ENCODE data around the gene SLC25A25. TPM values are rescaled to one million over a fixed set of nuclear protein-coding genes. Genes with fewer than 3 reads are reported as not detected.
A peak's percentile ranks its signal among the peaks of the same experiment; 100 is the strongest.

The SLC25A25 gene
- total RNA-seq, 1 donor from 2014 or later, result 16.8 TPM

DNA sequence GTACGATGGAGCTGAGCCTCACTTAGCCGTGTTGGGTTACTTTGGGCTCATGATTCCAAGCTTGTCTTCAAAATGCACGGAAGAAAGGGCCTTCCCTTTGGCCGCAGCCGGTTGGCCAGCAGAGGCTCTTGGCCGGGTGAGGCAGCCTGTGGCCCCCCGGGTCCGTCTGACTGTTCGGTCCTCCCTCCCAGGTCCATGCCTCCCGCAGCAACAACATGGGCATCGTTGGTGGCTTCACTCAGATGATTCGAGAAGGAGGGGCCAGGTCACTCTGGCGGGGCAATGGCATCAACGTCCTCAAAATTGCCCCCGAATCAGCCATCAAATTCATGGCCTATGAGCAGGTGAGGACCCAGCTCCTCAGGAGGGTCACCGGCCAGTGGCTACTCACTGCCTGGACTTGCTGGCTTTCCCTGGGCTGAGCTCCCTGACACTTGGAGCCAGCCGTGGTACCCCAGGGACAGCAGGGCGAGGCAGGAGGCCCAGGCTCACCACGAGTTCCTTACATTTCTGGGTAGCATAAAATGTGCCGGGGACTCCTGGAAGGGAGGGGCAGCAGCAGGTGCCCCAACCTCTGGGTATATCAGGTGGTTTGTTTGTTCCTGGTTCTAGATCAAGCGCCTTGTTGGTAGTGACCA, 37.6 kb downstream of the SLC25A25 start:
- no peak for DNase-seq (ENCODE audit: low read depth, low spot score)
- TF ChIP-seq, protein P1, sequence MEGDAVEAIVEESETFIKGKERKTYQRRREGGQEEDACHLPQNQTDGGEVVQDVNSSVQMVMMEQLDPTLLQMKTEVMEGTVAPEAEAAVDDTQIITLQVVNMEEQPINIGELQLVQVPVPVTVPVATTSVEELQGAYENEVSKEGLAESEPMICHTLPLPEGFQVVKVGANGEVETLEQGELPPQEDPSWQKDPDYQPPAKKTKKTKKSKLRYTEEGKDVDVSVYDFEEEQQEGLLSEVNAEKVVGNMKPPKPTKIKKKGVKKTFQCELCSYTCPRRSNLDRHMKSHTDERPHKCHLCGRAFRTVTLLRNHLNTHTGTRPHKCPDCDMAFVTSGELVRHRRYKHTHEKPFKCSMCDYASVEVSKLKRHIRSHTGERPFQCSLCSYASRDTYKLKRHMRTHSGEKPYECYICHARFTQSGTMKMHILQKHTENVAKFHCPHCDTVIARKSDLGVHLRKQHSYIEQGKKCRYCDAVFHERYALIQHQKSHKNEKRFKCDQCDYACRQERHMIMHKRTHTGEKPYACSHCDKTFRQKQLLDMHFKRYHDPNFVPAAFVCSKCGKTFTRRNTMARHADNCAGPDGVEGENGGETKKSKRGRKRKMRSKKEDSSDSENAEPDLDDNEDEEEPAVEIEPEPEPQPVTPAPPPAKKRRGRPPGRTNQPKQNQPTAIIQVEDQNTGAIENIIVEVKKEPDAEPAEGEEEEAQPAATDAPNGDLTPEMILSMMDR (conservative IDR thresholded peaks at IDR 0.05), result no peak
- Mint-ChIP-seq H3K27me3 (ENCODE audit: low read depth) (no peaks in the 10 kb centered on the region), H3K4me1 (peaks cover 3% of the 10 kb centered on the region), H3K4me3 (no peak overlapping the region), H3K36me3 (ENCODE audit: low read depth) (no peaks in the 10 kb centered on the region), H3K9me3 (no peaks in the 10 kb centered on the region), H3K27ac (ENCODE audit: unreplicated experiment) (no peak overlapping the region)

DNA sequence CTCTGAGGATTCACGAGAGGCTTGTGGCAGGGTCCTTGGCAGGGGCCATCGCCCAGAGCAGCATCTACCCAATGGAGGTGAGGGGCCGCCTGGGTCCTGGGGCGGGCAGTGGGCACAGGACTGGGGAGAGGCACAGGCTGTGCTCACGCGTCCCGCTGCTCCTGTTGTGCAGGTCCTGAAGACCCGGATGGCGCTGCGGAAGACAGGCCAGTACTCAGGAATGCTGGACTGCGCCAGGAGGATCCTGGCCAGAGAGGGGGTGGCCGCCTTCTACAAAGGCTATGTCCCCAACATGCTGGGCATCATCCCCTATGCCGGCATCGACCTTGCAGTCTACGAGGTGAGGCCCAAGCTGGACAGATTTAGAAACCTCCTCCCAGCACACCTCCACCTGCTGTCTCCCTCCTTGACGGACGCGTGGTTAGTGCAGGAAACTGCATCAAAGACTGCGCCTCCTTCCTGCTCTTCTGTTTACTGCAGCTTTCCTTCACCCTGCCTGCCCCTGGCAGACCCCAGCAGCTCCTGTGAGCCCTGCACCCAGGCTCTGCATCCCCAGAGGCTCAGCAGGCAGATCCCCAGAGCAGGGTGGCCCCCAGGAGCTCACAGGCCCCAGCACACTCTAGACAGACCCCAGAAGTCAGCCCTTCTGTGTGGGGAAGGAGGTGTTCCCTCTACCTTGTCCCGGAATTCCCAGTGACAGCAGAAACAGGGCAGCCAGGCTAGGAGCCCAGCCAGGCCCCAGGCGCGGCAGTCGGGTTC, 38.3 kb downstream of the SLC25A25 start:
- H3K27ac Mint-ChIP-seq (ENCODE audit: unreplicated experiment), result peak overlapping the region; percentile 75
- H3K27me3 Mint-ChIP-seq (ENCODE audit: low read depth), result no peaks in the 10 kb centered on the region
- H3K9me3 Mint-ChIP-seq, result no peaks in the 10 kb centered on the region
- H3K4me3 Mint-ChIP-seq, result no peak overlapping the region
- no peaks in the 10 kb centered on the region for H3K36me3 Mint-ChIP-seq (ENCODE audit: low read depth)
- no peak for DNase-seq (ENCODE audit: low read depth, low spot score)
- H3K4me1 Mint-ChIP-seq, result peaks cover 3% of the 10 kb centered on the region
- TF ChIP-seq, protein P1 (conservative IDR thresholded peaks at IDR 0.05), result no peak

DNA sequence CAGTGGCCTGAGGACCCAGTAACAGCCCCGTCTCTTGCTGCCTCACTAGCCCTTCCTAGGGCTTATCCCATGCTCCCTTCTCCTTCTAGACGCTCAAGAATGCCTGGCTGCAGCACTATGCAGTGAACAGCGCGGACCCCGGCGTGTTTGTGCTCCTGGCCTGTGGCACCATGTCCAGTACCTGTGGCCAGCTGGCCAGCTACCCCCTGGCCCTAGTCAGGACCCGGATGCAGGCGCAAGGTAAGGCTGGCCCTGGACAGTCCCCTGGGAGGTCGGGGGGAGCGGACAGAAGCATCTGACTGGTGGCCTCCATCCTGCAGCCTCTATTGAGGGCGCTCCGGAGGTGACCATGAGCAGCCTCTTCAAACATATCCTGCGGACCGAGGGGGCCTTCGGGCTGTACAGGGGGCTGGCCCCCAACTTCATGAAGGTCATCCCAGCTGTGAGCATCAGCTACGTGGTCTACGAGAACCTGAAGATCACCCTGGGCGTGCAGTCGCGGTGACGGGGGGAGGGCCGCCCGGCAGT, 39.0 kb downstream of the SLC25A25 start:
- Mint-ChIP-seq H3K36me3 (ENCODE audit: low read depth) (no peaks in the 10 kb centered on the region), H3K4me1 (peaks cover 3% of the 10 kb centered on the region), H3K4me3 (no peak overlapping the region), H3K9me3 (no peaks in the 10 kb centered on the region), H3K27me3 (ENCODE audit: low read depth) (no peaks in the 10 kb centered on the region), H3K27ac (ENCODE audit: unreplicated experiment) (peak overlapping the region; percentile 19)
- TF ChIP-seq, protein P1 (conservative IDR thresholded peaks at IDR 0.05), result no peak
- no peak for DNase-seq (ENCODE audit: low read depth, low spot score)

DNA sequence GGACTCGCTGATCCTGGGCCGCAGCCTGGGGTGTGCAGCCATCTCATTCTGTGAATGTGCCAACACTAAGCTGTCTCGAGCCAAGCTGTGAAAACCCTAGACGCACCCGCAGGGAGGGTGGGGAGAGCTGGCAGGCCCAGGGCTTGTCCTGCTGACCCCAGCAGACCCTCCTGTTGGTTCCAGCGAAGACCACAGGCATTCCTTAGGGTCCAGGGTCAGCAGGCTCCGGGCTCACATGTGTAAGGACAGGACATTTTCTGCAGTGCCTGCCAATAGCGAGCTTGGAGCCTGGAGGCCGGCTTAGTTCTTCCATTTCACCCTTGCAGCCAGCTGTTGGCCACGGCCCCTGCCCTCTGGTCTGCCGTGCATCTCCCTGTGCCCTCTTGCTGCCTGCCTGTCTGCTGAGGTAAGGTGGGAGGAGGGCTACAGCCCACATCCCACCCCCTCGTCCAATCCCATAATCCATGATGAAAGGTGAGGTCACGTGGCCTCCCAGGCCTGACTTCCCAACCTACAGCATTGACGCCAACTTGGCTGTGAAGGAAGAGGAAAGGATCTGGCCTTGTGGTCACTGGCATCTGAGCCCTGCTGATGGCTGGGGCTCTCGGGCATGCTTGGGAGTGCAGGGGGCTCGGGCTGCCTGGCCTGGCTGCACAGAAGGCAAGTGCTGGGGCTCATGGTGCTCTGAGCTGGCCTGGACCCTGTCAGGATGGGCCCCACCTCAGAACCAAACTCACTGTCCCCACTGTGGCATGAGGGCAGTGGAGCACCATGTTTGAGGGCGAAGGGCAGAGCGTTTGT, 39.6 kb downstream of the SLC25A25 start:
- Mint-ChIP-seq H3K9me3 (no peaks in the 10 kb centered on the region), H3K4me3 (no peak overlapping the region), H3K27ac (ENCODE audit: unreplicated experiment) (peak overlapping the region; percentile 19), H3K27me3 (ENCODE audit: low read depth) (no peaks in the 10 kb centered on the region), H3K36me3 (ENCODE audit: low read depth) (no peaks in the 10 kb centered on the region), H3K4me1 (peaks cover 3% of the 10 kb centered on the region)
- no peak for DNase-seq (ENCODE audit: low read depth, low spot score)
- TF ChIP-seq, protein P1 (conservative IDR thresholded peaks at IDR 0.05), result no peak

DNA sequence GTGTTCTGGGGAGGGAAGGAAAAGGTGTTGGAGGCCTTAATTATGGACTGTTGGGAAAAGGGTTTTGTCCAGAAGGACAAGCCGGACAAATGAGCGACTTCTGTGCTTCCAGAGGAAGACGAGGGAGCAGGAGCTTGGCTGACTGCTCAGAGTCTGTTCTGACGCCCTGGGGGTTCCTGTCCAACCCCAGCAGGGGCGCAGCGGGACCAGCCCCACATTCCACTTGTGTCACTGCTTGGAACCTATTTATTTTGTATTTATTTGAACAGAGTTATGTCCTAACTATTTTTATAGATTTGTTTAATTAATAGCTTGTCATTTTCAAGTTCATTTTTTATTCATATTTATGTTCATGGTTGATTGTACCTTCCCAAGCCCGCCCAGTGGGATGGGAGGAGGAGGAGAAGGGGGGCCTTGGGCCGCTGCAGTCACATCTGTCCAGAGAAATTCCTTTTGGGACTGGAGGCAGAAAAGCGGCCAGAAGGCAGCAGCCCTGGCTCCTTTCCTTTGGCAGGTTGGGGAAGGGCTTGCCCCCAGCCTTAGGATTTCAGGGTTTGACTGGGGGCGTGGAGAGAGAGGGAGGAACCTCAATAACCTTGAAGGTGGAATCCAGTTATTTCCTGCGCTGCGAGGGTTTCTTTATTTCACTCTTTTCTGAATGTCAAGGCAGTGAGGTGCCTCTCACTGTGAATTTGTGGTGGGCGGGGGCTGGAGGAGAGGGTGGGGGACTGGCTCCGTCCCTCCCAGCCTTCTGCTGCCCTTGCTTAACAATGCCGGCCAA, 40.4 kb downstream of the SLC25A25 start:
- Mint-ChIP-seq H3K9me3 (no peaks in the 10 kb centered on the region), H3K36me3 (ENCODE audit: low read depth) (peaks cover 2% of the 10 kb centered on the region), H3K27ac (ENCODE audit: unreplicated experiment) (no peak overlapping the region), H3K4me1 (peaks cover 3% of the 10 kb centered on the region), H3K27me3 (ENCODE audit: low read depth) (no peaks in the 10 kb centered on the region), H3K4me3 (no peak overlapping the region)
- no peak for DNase-seq (ENCODE audit: low read depth, low spot score)
- TF ChIP-seq, protein P1 (conservative IDR thresholded peaks at IDR 0.05), result no peak

Data from neural crest cell (in vitro differentiated cells).